GM19238 (cell line): Measurements from ENCODE around the gene NAP1L1.

ENCODE experiments used
- DNase-seq: peaks from one replicate; pipeline ENCODE4 v3.0.0; 2011; ENCODE audit warnings: low spot score; ENCODE audit not compliant: insufficient read length

The NAP1L1 gene, protein sequence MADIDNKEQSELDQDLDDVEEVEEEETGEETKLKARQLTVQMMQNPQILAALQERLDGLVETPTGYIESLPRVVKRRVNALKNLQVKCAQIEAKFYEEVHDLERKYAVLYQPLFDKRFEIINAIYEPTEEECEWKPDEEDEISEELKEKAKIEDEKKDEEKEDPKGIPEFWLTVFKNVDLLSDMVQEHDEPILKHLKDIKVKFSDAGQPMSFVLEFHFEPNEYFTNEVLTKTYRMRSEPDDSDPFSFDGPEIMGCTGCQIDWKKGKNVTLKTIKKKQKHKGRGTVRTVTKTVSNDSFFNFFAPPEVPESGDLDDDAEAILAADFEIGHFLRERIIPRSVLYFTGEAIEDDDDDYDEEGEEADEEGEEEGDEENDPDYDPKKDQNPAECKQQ

DNA sequence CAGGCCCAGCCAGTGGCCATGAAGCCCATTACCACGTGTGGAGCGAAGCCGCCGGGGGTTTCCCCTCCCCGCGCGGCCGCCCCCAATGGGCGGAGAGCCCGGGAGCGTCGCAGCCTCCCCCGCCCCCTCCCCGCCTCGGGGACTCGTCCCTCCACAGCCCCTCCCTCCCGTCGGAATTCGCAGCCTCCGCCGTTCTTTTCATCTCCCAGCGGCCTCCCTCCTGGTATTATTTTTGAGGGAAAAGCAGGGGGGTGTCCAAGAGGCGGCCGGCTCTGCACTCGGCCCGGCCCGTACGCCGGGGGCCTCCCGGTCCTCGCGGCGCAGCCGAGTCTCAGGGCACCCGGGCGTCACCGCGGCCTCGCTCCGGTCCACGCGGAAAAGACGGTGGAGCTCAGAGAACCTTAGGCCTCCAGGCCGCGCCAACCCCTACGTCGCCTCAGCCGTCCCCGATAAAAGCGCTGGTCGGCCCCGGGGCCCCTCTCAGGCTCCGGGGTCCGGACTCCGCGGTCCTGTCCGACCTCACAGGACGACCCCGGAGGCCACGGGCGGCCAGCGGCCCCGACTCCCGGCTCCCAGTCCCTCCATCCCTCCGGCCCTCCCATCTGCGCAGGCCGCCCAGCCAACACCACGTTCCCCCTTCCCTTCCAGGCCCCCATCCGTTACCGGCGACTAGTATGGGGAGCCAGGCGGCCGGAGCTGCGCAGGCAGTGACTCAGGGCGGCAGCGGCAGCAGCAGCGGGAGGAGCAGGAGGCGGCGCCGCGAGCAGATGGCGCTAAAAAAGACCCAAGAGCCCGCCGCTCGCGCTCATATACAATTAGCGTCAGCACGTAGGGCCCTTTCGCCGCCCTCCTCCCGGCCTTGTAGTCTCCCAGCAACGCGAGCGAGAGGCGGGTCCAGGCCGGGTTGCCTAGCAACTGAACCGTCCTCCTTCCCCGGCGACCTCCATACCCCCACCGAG is at the start of gene NAP1L1:
Gene NAP1L1, minus strand, starts transcription at position 782 of the 959 bp plus-strand sequence. CDS start 10,466 bp downstream, outside the sequence.
- peak; percentile 79 for DNase-seq

DNA sequence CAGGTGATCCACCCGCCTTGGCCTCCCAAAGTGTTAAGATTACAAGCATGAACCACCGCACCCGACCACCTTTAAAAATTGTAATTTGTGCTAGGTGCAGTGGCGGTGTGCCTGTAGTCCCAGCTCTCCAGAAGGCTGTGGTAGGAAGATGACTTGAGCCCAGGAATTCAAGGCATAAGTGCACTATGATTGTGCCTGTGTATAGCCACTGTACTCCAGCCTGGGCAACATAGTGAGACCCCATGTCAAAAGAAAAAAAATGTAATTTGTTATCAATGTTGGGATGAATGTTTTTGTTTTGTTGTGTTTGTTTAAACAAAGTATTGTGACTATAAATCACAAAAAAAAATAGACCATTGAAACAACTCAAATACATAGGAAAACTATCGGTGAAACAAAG is 43.1 kb upstream of the NAP1L1 start:
- DNase-seq, result no peak

DNA sequence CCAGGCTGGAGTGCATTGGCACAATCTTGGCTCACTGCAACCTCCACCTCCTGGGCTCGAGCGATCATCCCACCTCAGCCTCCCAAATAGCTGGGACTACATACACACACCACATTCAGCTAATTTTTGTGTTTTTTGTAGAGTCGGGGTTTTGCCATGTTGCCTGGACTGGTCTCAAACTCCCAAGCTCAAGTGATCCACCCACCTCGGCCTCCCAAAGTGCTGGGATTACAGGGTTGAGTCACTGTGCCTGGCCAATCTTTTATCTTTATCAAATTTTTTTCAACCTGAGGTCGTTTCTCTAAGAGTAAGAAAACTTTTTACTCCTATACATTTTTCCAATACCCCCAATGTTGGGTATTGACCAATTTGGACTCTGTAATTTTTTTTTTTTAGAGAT is 40.0 kb upstream of the NAP1L1 start:
- no peak for DNase-seq

DNA sequence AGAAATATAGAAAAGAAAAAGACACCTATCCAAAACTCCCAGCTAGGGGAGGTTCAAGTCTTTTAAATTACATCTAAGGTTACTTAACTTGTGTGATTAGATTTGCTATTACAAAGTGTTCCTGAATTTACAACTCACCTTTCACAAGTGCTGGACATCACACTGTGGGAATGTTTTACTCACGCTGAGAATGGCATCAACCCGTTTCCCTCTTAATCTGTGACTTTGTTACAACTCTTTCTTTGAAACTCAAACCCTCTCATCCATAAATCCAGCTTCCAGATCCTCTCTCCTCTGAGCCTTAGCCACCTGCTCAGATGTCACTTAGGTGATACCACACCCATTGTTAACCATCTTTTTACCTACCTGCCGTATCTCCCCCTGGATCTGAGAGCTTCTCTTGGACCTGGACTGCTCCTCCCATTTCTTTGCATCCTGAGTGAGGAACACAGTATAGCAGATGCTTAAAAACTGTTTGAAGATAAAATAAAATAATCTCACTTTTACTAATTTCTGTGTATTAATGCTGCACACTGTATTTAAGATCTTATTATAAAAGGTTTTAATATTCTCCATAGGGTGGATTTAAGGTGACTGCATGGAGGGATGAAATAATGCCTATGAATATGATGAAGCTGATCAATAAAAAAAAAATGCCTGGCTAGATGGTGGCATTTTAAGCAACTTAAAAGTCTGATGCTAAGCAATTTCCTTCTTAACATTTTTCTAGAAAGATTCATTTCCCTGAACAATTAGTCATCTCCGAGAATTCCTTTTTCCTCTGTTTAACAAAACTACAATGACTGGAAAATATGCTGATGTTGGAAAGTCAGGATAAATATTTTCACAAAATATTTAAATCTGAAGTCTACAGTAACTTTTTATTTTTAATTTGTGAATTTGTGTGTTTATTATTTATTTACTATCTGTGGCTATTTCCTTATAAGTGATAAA is 39.1 kb upstream of the NAP1L1 start:
- no peak for DNase-seq

DNA sequence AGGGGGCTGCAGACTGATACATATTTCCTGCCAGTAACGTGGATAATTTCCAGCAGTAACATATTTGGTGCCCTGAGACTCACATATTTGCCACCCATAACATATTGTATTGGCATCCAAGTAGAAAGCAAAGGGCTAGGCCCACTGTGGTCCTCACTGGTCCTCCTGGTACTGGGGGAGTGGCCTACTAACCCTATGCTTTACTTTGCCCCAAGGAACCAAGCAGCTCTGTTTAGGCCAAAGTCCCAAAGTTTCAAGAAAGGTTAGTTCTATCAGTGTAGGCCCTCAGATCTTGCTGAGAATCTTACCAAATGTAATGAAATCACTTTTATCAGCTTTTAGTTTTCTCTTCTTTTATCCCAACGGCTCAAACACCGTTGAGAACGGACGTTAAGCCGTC is 35.4 kb upstream of the NAP1L1 start:
- DNase-seq, result no peak

DNA sequence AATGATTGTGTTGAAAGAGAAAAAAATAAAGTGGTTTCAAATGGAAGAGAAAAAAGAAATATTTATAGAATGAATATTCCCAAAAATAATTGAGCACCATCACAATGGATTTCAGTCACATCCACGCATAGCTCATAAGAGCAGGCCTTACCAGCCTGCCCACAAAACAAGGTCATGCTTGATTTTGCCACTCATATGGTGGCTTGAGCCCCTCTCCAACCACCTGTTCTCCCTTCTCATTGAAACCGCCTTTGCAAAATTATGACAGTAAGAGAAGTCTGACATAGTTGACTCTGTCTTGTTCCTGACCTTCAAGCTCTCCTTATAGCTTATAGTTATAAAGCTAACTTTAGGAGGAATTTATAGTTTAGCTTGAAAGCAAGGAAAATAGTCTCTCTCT is 33.3 kb upstream of the NAP1L1 start:
- DNase-seq, result no peak

DNA sequence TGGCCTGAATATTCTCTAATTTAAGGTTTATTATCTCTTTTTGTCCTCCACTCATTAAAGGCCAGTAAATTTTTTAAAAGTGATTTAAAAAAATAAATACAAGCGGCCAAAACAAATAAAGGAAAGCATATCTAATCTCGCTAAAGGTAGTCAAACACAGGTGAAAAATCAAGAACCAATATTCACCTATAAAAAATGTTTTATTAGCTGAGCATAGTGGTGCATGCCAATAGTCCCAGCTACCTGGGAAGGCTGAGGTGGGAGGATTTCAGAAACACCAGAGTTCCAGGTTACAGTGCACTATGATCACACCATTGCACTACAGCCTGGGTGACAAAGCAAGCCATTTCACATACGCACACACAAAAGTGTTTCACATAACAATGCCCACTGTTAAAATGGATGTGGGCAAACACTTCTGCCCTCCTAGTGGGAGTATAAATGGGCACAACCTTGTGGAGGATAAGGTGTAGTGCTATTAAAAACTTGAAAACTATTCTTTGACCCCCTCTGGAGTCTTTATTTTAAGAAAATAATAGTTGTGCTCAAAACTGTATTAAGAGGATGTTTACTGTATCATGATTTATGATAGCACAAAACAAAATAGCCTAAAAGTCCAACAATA is 32.7 kb upstream of the NAP1L1 start:
- DNase-seq, result no peak

DNA sequence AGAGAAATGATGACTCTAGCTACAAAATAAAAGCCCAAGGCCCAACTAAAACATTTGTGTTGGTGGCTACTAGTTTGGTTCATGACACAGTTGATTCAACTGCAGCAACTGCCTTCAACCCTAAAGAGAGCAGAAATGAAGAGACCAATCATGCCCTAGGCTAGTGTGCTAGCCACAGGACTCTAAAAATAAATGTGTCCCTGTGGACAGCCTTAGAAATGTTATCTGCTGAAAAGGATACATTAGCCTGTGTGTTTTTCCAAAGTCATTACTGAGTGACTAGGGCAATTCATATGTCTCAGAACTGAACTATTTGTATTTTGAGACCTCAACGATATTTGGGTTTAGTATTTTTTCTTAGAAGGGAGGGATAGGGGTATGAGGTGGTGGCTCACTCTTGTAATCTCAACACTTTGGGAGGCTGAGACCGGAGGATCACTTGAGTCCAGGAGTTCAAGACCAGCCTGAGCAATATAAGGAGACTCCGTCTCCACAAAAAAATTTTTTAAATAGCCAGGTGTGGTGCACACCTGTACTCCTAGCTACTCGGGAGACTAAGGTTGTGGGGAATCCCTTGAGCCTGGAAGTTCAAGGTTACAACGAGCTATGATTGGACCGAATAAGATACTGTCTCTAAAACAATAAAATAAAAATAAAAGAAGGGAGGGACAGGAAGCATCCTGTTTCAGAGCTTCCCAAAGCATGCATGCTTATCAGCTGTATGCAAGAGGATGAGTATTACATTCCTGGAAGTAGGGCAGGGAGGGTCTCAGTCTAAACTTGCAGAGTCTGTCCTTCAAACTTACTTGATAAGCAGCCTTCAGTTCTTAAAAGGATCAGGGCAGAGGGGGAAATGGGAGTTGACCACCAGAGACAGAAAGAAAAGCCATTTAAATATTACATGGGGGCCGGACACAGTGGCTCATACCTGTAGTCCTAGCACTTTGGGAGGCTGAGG is 29.6 kb upstream of the NAP1L1 start:
- no peak for DNase-seq

DNA sequence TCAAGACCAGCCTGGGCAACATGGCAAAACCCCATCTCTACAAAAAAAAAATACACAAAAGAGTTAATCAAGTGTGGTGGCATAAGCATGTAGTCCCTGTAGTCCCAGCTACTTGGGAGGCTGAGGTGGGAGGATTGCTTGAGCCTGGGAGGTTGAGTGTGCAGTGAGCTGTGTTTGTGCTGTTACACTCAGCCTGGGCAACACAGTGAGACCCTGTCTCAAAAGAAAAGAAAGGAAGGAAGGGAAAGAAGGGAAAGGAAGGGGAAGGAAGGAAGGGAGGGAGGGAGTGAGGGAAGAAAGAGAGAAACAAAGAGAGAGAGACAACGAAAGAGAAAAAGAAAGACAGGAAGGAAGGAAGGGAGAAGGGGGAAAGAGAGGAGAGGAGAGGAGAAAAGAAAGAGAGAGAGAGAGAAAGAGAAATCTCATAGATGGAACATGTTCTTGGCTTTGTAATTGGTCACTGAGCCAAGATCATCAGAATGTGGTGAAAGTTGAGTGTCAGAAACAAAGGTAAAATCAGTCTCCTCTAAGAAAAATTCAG is 26.8 kb upstream of the NAP1L1 start:
- no peak for DNase-seq

DNA sequence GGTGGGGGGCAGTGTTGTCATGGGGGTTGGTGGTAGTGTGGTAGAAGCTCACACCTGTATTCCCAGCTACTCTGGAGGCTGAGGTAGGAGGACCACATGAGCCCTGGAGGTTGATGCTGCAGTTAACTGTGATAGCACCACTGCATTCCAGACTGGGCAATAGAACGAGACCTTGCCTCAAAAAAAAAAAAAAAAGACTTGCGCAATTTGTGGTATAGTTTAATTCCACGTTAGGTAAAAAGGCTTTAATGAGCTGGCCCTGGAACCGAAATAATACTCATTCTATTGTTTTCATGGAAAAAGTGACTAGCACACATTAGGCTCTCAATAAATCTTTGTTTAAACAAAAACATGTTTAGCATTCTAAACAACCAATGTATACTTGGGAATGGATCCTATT is 25.4 kb upstream of the NAP1L1 start:
- no peak for DNase-seq

DNA sequence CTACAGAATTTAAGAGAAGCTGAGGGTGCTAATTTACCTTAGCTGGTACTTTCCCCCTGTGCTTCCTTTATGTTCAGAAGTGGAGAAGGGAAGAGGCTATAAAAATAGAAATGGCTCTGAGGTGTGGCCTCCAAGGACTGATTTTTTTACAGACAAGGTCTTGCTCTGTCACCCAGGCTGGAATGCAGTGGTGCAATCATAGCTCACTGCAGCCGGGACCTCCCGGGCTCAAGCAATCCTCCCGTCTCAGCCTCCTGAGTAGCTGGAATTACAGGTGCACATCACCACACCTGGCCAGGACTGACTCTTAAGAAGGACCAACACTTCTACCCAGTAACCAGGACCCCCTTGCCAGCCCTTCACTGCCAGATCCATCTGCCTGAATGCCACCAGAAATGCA is 23.9 kb upstream of the NAP1L1 start:
- DNase-seq, result no peak

DNA sequence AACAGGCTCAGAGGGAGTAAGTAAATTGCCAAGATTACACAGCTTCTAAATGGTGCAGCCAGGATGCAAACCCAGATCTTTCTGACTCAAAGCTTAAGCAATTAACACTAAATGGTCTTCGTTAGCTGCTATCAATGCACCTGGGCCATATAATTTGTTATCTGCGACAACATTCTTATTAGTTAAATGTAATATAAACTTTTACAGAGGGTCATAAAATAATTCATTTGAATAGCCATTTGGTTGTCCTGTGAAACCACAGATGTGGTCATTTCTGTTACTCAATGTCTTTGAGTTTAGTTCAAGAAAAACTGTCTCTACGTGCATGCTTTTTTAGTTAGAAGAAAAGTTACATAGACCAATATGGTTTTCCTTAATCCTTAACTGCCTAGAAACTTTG is 22.1 kb upstream of the NAP1L1 start:
- no peak for DNase-seq

DNA sequence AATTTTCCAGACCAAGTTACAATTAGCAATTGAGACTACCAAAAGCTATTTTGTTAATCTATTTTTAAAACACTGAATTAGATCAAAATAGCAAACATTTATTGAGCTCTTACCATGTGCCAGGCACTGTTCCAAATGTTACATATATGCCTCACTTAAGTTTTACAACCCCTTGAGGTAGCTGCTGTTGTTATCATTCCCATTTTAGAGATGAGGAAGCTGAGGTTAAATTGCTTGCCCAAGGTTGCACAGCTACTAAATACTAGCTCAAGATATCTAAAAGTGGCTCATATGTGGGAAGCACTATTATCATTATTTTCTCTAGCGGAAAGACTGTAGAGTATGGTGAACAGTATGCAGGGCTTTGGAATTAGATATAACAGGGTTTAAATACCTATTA is 19.5 kb upstream of the NAP1L1 start:
- no peak for DNase-seq

DNA sequence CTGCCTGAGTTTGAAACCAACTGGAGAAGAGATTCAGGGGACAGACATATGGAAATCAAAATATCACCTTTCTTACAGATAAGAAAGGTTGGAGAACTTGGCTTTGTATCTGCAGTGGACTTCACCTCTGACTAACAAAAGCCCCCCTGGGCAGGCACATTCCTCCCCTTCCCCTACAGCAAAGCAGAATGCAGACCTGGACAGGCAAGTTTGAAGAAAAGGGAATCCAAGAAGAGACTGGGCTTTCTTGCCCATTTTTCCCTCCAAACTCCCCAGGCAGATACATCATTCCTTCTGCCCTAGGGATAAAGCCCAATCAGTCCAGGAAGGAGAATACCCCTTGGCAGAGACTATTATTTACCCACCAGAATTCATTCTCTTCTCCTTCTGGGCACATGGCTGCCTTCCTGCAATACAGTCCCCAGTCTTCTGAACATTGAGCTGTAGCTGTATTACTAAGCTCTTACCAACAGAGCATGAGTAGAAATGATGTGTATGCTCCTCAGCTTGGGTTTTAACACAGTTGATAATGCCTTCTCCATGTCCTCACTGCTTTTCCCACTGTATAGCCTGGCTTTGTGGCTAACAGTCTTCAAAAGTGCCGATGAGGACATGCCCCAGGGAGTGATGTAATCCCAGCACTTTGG is 17.4 kb upstream of the NAP1L1 start:
- no peak for DNase-seq

DNA sequence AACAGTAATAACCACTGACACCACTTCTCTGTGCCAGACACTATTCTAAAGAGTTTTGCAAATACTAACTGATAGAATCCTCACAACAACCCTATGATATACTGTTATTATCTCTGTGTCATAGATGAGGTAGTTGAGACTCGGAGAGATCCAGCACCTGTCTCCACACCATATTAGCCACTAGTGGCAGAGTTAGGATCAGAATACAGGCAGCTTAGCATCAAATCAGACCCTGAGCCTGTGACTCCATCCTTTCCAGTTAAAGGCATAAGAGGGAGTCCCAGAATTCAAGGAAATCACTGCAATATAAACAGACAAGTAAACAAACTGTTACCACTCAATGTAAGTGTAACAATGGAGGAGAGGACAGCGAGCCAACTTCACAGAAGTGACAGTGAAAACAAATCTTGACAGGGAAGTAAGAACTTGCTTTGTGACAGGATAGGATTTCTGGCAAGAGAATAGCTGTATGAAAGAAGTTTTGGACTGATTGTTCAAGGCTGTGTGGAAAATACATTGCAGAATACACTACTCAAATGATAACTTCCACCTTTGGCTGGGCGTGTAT is 11.7 kb upstream of the NAP1L1 start:
- DNase-seq, result no peak

DNA sequence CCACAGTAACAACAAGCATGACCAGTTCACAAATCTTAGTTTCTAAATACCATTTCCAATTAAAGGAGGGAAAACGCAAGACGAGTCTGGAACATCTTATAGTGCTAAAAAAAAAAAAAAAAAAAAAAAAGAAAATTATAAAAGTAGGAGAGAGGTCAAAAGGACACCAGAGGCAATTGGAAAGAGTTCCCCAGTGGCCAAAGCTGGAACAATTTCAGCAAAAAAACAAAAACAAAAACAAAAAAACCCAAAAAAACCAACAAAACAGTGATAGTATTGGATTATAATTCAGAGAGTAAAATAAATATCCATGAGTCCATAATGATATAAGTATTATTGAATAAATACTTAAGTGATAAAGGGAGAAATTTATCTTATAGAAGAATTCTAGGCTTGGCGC is 10.3 kb upstream of the NAP1L1 start:
- DNase-seq, result no peak

DNA sequence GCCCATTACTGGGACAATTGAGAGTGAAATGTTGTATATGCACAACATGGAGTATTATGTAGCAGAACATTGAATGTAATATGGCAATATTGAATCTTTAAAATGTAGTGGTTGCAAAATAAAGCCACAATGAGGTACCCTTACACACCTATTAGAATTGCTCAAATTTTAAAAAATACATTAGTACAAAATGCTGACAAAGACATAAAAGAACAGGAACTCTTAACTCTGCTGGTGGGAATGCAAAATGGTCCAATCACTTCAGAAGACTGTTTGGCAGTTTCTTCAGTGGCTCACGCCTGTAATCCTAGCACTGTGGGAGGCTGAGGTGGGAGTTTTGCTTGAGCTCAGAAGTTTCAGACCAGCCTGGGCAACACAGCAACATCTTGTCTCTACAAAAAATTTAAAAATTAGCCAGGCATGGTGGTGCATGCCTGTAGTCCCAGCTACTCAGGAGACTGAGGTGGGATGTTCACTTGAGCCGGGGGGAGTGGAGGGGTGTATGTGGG is 6.8 kb upstream of the NAP1L1 start:
- DNase-seq, result no peak

DNA sequence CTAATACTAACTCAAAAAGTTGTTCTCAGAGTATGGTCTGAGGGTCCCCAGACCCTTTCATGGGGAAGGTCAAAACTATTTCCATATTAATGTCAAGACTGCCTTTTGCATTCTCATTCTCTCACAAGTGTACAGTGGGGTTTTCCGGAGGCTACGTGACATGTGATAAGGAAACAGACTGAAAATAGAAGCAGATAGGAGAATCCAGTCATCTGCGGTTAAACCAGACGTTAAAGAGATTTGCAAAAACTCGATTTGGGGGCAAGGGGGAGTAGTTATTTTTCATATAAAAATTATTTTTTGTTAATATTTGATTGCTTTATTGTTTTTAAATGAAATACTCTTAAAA is 1.0 kb upstream of the NAP1L1 start:
- no peak for DNase-seq
